Pulmonary artery endothelial cell (primary cell): Measurements from ENCODE around the gene THSD4. TPM values are rescaled to one million over a fixed set of nuclear protein-coding genes. Genes with fewer than 3 reads are reported as not detected.

Experiments used
- DNase-seq: peaks from one replicate; pipeline ENCODE4 v3.0.0-alpha.2; 2011; ENCODE audit warnings: low read depth, low spot score
- total RNA-seq: library from RNA; depleted of rRNA; stranded (reverse); fragments of >200 nt; gene quantifications from 2 replicates; pipeline ENCODE4 v1.2.3, GENCODE V29; 2014

THSD4 gene
- total RNA-seq, 1 donor from 2014 or later: 35.2 TPM

DNA sequence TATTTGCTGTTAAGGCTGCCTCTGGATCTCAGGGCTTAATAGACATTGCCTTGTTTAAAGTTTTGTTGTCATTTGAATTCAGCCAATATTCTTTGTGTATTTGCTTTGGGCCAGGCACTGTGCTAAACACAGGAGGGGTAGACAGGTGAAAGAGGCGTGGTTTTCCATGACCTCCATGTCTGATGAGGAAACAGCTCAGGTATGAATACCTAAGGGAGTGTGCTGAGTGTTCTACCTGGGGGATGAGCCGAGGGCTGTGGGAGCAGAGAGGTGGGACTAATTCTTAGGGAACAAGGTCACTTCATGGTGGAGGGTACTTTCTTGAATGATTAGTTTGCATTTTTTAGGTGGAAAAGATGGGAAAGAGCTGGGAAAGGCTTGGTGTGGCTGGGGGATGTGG, 108.2 kb downstream of the THSD4 start:
- DNase-seq: no peak

- no peak for DNase-seq
These were observed 108.8 kb downstream of the THSD4 start for GRCh38 chr15:71224024-71224423.

GRCh38 chr15:71225851-71226250, 110.6 kb downstream of the THSD4 start:
- DNase-seq: no peak

- no peak for DNase-seq
These were observed 111.5 kb downstream of the THSD4 start for GRCh38 chr15:71226536-71227455.

- no peak for DNase-seq
These were observed 113.1 kb downstream of the THSD4 start for GRCh38 chr15:71228403-71228802.

- no peak for DNase-seq
These were observed 115.0 kb downstream of the THSD4 start for GRCh38 chr15:71230303-71230702.

DNA sequence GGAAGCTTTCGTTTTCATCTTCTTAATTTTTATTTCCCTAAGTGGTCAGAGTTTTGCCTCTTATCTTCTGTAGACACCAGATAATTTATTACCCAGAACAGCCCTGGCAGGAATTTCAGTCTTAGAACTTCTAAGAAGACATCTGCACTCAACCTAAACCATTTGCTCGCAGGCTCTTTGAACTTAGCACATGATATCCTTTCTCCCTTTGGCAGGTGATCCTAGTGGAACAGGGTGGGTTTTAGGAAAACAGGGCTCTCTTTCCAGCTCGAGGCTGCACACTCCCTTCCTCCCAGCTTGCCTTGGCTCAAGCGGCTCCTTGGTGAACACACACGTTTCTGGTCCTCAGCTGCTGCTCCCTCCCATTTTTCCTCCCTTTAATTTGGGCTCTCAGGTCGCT, 116.5 kb downstream of the THSD4 start:
- no peak for DNase-seq

DNA sequence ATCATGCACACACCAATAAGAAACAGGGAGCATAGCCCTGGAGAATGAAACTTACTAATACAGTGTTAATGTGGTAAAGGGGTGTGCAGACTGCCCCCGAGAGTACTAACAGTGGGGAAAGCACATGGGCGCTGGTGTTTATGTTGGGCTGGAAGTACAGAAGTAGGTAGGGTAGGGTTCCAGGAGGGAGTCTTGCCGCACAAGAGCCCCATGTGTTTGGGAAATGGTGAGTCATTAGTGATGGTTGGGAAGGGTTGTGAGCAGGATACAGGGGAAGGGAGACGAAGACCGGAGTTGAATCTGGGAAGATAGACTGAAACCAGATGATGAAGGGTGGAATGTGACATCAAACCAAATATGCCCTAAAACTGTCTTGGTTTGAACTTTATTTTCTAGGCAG, 117.1 kb downstream of the THSD4 start:
- no peak for DNase-seq

DNA sequence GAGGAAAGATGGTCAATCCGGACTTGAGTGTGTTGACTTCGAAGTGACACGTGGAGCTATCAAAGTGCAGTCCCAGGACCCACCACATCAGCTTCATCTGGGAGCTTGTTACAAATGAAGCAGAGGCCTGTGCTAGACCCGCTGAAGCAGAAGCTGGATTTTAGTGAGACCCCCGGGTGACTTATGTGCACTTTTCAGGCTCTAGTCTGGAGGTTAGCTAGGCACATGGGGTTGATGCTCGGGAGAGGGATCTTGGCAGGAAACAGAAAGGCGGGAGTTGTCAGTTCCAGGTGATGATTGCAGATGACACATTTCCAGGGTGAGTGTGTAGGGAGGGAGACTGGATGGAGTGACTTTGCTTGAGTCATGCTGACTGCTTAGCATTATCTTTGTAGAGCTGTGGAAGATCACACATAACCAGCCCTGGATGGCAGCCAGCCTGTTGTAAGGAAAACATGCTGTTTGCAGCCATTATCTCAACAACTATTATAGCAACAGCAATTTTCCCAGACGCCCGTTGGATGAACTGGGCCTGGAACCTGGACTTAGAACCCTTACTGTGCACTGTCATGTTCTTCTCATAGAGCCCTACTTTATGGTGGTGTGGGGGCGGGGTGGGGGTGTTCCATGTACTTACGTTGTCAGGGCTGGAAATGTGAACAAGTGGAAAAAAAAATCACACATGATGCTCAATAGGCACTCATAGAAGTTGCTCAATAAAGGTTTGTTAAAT, 122.4 kb downstream of the THSD4 start:
- DNase-seq: peak; percentile 81

DNA sequence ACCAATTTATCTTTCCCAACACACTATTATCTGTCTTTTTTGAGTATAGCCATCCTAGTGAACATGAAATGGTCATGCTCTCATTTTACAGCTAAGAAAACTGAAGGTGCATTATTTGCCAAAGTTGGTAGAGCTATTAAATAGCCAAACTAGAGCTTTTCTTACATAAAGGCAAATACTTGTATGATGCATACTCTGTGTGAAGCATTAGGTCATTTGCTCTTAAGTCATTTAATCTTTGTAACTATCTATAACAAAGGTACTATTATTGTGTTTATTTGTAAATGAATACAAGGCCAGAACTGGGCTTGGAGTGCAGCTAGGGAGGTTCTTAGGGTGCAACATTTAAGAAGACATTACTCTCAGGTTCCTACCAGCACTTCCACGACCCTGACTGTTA, 123.7 kb downstream of the THSD4 start:
- no peak for DNase-seq

GRCh38 chr15:71239592-71240364, 124.5 kb downstream of the THSD4 start:
- no peak for DNase-seq

DNA sequence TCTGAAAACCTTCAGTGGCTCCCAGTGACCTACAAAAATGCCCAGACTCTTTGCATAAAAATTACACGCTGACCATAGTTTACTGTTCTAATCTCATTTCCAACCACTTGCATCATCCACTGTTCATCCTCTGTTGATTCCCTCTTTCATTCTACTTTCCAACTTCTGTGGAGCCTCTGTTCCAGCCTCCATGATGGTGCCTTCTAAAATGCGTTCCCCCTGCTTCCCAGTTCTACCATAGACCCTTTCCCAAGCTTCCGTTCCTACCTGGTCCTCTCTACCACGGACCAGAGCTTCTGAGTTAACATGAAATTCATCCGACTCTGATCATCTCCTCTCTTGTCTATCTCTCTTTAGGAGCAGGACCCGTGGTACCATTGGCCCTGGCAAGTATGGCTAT, 127.0 kb downstream of the THSD4 start:
- DNase-seq: no peak

- no peak for DNase-seq
These were observed 129.0 kb downstream of the THSD4 start for GRCh38 chr15:71244250-71244649.

DNA sequence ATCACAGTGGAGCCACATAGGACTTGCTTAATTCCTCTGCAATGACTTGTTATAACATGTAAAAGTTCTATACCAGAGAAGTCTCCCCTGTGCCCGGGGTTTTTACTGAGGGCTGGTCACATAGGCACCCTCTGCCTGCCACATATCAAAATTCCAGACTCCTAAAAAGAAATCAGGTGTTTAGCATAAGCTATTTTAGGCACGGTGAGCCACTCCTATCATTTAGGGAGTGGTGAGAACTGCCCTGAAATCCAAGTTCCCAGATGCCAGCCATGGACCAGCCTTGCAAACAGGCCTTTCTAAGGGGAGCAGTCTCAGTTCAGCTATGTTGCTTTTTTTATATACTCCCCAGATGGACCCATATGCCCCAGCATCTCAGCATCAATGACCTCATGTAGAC, 130.3 kb downstream of the THSD4 start:
- no peak for DNase-seq

GRCh38 chr15:71248386-71248785, 133.1 kb downstream of the THSD4 start:
- no peak for DNase-seq

GRCh38 chr15:71249986-71250385, 134.7 kb downstream of the THSD4 start:
- no peak for DNase-seq

DNA sequence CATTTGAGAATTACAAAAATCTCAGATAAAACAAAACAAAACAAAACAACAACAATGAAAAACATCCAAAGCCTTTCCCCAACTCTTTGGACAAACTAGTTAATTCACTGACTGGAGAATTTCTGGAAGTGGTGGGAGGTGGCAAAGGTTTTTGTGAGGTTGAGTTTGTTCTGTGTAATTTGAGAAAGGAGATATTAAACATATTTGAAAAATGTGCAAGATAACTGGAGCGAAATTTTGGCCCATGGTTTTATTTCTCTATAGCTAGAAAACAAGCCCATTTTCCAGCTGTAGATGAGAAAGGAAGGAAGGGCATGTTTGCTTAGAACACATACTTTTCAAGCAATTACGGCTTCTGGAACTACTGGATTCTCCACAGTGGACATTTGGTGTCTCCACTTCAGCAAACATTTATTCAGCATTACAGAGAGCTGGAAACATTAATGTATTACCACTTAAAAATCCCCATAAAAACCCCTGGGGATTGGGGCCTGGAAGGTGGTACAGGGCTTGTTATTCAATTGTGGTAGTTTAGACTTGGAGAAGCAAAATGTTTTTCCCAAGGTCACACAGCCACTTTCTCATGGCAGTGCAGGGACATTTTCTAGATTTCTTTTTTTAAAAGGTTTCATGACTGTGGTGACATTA, 135.8 kb downstream of the THSD4 start:
- DNase-seq: no peak

DNA sequence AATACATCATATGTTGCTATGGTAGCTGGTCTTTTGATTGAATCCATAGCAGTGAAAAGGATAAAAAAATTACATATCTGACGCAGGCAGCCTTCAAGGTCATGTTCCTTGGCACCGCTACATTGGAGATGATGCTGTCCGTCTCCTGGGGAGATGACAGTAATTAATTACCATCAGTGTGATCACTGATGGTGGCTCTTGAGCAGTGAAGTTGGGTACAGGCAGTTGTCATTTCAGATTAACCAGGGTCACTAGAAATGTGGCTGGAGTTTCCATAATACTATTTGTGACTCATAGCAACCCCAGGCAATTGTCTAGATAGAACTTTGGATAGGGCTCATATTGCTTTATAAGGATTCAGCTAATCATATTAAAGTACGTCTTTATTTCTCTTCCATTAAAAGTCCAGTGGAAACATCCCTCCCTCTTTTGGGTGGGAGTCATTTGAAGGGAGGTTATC, 136.3 kb downstream of the THSD4 start:
- DNase-seq: no peak

GRCh38 chr15:71252044-71252739, 136.9 kb downstream of the THSD4 start:
- DNase-seq: peak; percentile 43

GRCh38 chr15:71252740-71253047, 137.4 kb downstream of the THSD4 start:
- no peak for DNase-seq

GRCh38 chr15:71254491-71254890, 139.2 kb downstream of the THSD4 start:
- no peak for DNase-seq
